Measurements from ENCODE around the gene RNF217.
A peak's percentile ranks its signal among the peaks of the same experiment; 100 is the strongest.

Gene RNF217

DNA sequence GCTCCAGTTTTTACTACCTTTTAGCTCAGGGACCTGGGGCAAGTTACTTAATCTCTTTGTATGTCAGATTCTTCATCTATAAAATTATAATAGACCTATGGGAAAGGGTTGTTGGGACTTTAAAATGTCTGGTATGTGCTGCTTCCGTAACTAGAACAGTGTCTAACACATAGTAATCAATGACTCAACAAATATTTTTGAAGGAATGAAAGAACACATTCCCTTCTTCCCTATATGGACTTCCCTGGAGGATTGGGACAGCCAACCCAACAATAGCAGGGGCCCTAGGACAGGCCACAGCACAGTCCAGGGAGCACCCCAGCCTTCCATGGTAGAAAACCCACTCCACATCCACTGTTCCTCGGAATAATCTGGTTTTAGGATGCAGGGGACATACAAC lies 140.7 kb downstream of the RNF217 start:
- Histone ChIP-seq H3K4me3 (ENCODE audit: low read depth, low read length) (no peak overlapping the region), H3K27me3 (ENCODE audit: insufficient read depth, low read length) (no peaks in the 10 kb centered on the region), H3K4me2 (ENCODE audit: low read length) (no peak overlapping the region), H3K27ac (ENCODE audit: low read depth, low read length) (peak overlapping the region; percentile 82), H2BK12ac (ENCODE audit: low read length) (peak overlapping the region; percentile 59), H3K9me3 (ENCODE audit: insufficient read depth, low read depth, low read length) (no peaks in the 10 kb centered on the region), H4K12ac (ENCODE audit: low read depth, low read length) (no peak overlapping the region), H4K91ac (ENCODE audit: low read depth, low read length) (peak overlapping the region; percentile 50), H2BK120ac (ENCODE audit: insufficient read depth, low read length, poor library complexity) (peak overlapping the region; percentile 78), H4K8ac (ENCODE audit: low read depth, low read length) (no peak overlapping the region), H3K36me3 (ENCODE audit: control insufficient read depth in 1 of 2, insufficient read depth in 2 of 2, low read length in 2 of 2) (no peaks in the 10 kb centered on the region), H3K18ac (ENCODE audit: low read length) (no peak overlapping the region), H2AFZ (ENCODE audit: insufficient read depth, low read length, poor library complexity) (no peak overlapping the region), H3K9ac (ENCODE audit: low read length) (no peak overlapping the region), H3K14ac (ENCODE audit: low read length) (no peak overlapping the region), H3K79me2 (ENCODE audit: control insufficient read depth, insufficient read depth, low read length, poor library complexity) (peaks cover 2% of the 10 kb centered on the region), H3K23ac (ENCODE audit: low read length) (no peak overlapping the region), H2AK5ac (ENCODE audit: low read length) (no peak overlapping the region), H2BK5ac (ENCODE audit: low read depth, low read length, poor library complexity) (peak overlapping the region; percentile 54), H3K79me1 (ENCODE audit: low read length) (peaks cover 13% of the 10 kb centered on the region), H3K4me1 (ENCODE audit: control insufficient read depth in 1 of 2, insufficient read depth in 2 of 2, low read length in 2 of 2) (peaks cover 5 to 11% of the 10 kb centered on the region in 2 experiments), H3K4ac (ENCODE audit: low read depth, low read length) (no peak overlapping the region)
- no CpG with 5 or more reads among the region's 2 CpGs for WGBS (ENCODE audit: extremely low coverage, insufficient coverage, insufficient read length)
- DNase-seq: peak; percentile 26 to 83

DNA sequence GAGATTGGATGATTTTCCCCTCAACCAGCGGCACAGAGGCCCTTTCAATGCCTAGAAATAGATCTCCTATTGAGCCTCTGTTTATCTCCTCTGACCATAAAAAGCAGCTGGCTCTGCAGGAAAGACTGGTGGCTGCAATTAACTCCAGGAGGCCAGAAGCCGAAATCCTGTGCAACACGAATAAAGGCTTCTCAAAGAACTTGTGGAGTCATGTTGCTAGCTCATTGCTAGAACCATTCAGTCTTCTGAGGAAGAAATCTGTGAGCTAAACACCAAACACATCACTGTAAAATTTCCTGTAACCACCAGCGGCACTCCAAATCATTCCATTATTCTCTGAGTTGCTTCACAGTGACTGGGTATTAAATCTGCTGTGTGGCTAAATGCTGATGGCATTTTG lies 142.2 kb downstream of the RNF217 start:
- peaks cover 5 to 11% of the 10 kb centered on the region in 2 experiments for H3K4me1 ChIP-seq (ENCODE audit: control insufficient read depth in 1 of 2, insufficient read depth in 2 of 2, low read length in 2 of 2)
- no peak overlapping the region for H3K18ac ChIP-seq (ENCODE audit: low read length)
- H3K27ac ChIP-seq (ENCODE audit: low read depth, low read length): peak overlapping the region; percentile 93
- DNase-seq: peak; percentile 47 to 56
- H3K23ac ChIP-seq (ENCODE audit: low read length): no peak overlapping the region
- no peak overlapping the region for H2AFZ ChIP-seq (ENCODE audit: insufficient read depth, low read length, poor library complexity)
- no peak overlapping the region for H2AK5ac ChIP-seq (ENCODE audit: low read length)
- H3K79me1 ChIP-seq (ENCODE audit: low read length): peaks cover 12% of the 10 kb centered on the region
- no peak overlapping the region for H4K91ac ChIP-seq (ENCODE audit: low read depth, low read length)
- H3K36me3 ChIP-seq (ENCODE audit: control insufficient read depth in 1 of 2, insufficient read depth in 2 of 2, low read length in 2 of 2): no peaks in the 10 kb centered on the region
- H4K12ac ChIP-seq (ENCODE audit: low read depth, low read length): no peak overlapping the region
- H3K14ac ChIP-seq (ENCODE audit: low read length): no peak overlapping the region
- H4K8ac ChIP-seq (ENCODE audit: low read depth, low read length): no peak overlapping the region
- peak overlapping the region; percentile 34 for H3K4me2 ChIP-seq (ENCODE audit: low read length)
- H3K79me2 ChIP-seq (ENCODE audit: control insufficient read depth, insufficient read depth, low read length, poor library complexity): peaks cover 2% of the 10 kb centered on the region
- no peak overlapping the region for H3K4ac ChIP-seq (ENCODE audit: low read depth, low read length)
- H2BK5ac ChIP-seq (ENCODE audit: low read depth, low read length, poor library complexity): no peak overlapping the region
- no peak overlapping the region for H3K9ac ChIP-seq (ENCODE audit: low read length)
- H3K4me3 ChIP-seq (ENCODE audit: low read depth, low read length): no peak overlapping the region
- no peak overlapping the region for H2BK12ac ChIP-seq (ENCODE audit: low read length)
- H3K27me3 ChIP-seq (ENCODE audit: insufficient read depth, low read length): no peaks in the 10 kb centered on the region
- H2BK120ac ChIP-seq (ENCODE audit: insufficient read depth, low read length, poor library complexity): no peak overlapping the region
- H3K9me3 ChIP-seq (ENCODE audit: insufficient read depth, low read depth, low read length): no peaks in the 10 kb centered on the region
- no CpG with 5 or more reads among the region's 4 CpGs for WGBS (ENCODE audit: extremely low coverage, insufficient coverage, insufficient read length)

DNA sequence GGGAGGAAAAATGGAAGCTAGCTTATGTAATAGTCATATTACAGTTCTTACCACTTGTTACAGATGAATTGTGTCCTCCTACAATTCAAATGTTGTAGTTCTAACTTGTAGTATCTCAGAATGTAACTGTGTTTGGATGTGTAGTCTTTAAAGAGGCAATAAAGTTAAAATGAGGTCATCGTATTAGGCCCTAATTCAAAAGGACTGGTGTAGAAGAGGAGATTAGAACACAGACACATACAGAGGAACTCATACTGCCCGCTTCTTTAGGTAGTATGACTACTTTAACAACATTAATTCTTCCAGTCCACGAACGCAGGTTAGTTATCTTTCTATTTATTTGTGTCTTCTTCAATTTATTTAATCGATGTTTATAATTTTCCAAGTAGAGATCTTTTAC lies 144.8 kb downstream of the RNF217 start:
- Histone ChIP-seq H3K14ac (ENCODE audit: low read length) (no peak overlapping the region), H3K4me2 (ENCODE audit: low read length) (no peak overlapping the region), H3K27ac (ENCODE audit: low read depth, low read length) (no peak overlapping the region), H3K27me3 (ENCODE audit: insufficient read depth, low read length) (no peaks in the 10 kb centered on the region), H4K91ac (ENCODE audit: low read depth, low read length) (no peak overlapping the region), H3K9ac (ENCODE audit: low read length) (no peak overlapping the region), H2AFZ (ENCODE audit: insufficient read depth, low read length, poor library complexity) (no peak overlapping the region), H3K4me3 (ENCODE audit: low read depth, low read length) (no peak overlapping the region), H3K18ac (ENCODE audit: low read length) (no peak overlapping the region), H4K8ac (ENCODE audit: low read depth, low read length) (no peak overlapping the region), H3K4ac (ENCODE audit: low read depth, low read length) (no peak overlapping the region), H3K4me1 (ENCODE audit: control insufficient read depth in 1 of 2, insufficient read depth in 2 of 2, low read length in 2 of 2) (peaks cover 2% of the 10 kb centered on the region in 2 experiments), H2AK5ac (ENCODE audit: low read length) (no peak overlapping the region), H3K79me1 (ENCODE audit: low read length) (peaks cover 3% of the 10 kb centered on the region), H3K79me2 (ENCODE audit: control insufficient read depth, insufficient read depth, low read length, poor library complexity) (no peaks in the 10 kb centered on the region), H3K36me3 (ENCODE audit: control insufficient read depth in 1 of 2, insufficient read depth in 2 of 2, low read length in 2 of 2) (peaks cover 0 to 2% of the 10 kb centered on the region in 2 experiments), H3K23ac (ENCODE audit: low read length) (no peak overlapping the region), H2BK5ac (ENCODE audit: low read depth, low read length, poor library complexity) (no peak overlapping the region), H4K12ac (ENCODE audit: low read depth, low read length) (no peak overlapping the region), H2BK120ac (ENCODE audit: insufficient read depth, low read length, poor library complexity) (no peak overlapping the region), H2BK12ac (ENCODE audit: low read length) (no peak overlapping the region), H3K9me3 (ENCODE audit: insufficient read depth, low read depth, low read length) (no peaks in the 10 kb centered on the region)
- no CpG with 5 or more reads among the region's 5 CpGs for WGBS (ENCODE audit: extremely low coverage, insufficient coverage, insufficient read length)
- DNase-seq: no peak

DNA sequence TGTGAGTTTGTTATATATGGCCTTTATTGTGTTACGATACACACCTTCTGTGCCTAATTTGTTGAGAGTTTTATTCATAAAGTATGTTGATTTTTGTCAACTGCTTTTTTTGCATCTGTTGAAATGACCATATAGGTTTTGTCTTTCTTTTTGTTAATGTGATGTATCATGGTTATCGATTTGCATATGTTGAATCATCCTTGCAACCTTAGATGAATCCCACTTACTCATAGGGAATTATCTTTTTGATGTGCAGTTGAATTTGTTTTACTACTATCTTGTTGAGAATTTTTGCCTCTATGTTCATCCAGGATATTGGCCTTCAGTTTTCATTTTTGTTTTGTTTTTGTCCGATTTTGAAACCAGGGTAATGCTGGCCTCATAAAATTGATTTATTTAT lies 145.7 kb downstream of the RNF217 start:
- Histone ChIP-seq H3K79me1 (ENCODE audit: low read length) (peaks cover 2% of the 10 kb centered on the region), H3K36me3 (ENCODE audit: control insufficient read depth in 1 of 2, insufficient read depth in 2 of 2, low read length in 2 of 2) (peaks cover 0 to 2% of the 10 kb centered on the region in 2 experiments), H3K27me3 (ENCODE audit: insufficient read depth, low read length) (no peaks in the 10 kb centered on the region), H3K4me2 (ENCODE audit: low read length) (no peak overlapping the region), H3K27ac (ENCODE audit: low read depth, low read length) (no peak overlapping the region), H3K4ac (ENCODE audit: low read depth, low read length) (no peak overlapping the region), H2BK12ac (ENCODE audit: low read length) (no peak overlapping the region), H4K8ac (ENCODE audit: low read depth, low read length) (no peak overlapping the region), H2AK5ac (ENCODE audit: low read length) (no peak overlapping the region), H3K14ac (ENCODE audit: low read length) (no peak overlapping the region), H3K18ac (ENCODE audit: low read length) (no peak overlapping the region), H3K4me3 (ENCODE audit: low read depth, low read length) (no peak overlapping the region), H2BK120ac (ENCODE audit: insufficient read depth, low read length, poor library complexity) (no peak overlapping the region), H3K9ac (ENCODE audit: low read length) (no peak overlapping the region), H4K91ac (ENCODE audit: low read depth, low read length) (no peak overlapping the region), H2BK5ac (ENCODE audit: low read depth, low read length, poor library complexity) (no peak overlapping the region), H3K9me3 (ENCODE audit: insufficient read depth, low read depth, low read length) (peaks cover 2% of the 10 kb centered on the region), H3K4me1 (ENCODE audit: control insufficient read depth in 1 of 2, insufficient read depth in 2 of 2, low read length in 2 of 2) (peaks cover 2% of the 10 kb centered on the region in 2 experiments), H2AFZ (ENCODE audit: insufficient read depth, low read length, poor library complexity) (no peak overlapping the region), H3K79me2 (ENCODE audit: control insufficient read depth, insufficient read depth, low read length, poor library complexity) (no peaks in the 10 kb centered on the region), H3K23ac (ENCODE audit: low read length) (no peak overlapping the region), H4K12ac (ENCODE audit: low read depth, low read length) (no peak overlapping the region)
- no CpG with 5 or more reads among the region's 3 CpGs for WGBS (ENCODE audit: extremely low coverage, insufficient coverage, insufficient read length)
- DNase-seq: no peak
